Measurements from ENCODE around the gene TAPT1. TPM values are rescaled to one million over a fixed set of nuclear protein-coding genes. Genes with fewer than 3 reads are reported as not detected.
"Not testable (repeated sequence)": the region's sequence is repeated elsewhere in the genome, so short reads cannot be mapped to it uniquely, and the experiment has no call there.

TAPT1 gene
- total RNA-seq, 1 donor from 2014 or later = 25.3 TPM

DNA sequence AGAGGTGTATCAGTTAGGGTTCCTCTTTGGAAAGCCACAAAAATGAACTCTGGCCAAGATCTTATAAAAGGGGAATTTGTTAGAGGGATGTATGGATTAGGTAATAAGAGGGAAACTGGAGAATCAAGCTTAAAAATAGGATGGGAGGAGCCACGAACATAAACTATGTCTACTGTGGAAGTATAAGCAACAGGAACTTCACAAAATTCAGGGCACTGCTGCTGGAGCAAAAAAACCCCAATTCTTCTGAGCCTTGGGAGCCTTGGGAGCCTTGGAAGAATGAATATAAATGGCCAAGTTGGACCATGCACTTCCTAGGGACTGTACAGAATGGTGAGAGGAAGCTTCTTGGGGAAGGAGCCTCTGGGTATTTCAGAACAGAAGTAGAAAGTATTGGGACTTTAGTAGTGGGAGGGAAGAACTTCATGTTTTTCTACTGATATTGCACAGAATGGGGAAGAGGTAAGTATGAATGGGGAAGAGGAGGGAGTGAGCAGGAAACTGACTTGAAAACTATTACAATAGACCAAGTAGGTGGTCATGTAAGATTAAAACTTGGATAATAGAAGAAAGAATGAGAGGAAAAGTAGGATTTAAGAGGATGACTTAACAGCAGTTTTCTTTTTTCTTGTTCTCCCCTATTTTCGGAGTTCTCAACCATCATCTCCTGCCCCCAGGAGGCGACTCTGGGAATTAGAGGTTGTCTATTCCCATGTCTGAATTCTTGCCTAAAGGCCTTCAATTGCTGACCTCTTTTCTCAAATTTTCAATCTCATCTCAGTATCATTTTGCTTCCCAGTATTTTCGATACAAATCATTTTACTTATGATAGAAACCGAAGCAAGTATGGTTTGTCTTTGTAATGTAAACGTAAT is 44.4 kb upstream of the TAPT1 start:
- Histone ChIP-seq H3K9me3 (ENCODE audit: insufficient read depth, low read depth, low read length) (no peaks in the 10 kb centered on the region), H3K4me2 (ENCODE audit: low read length) (peak overlapping the region; percentile 61), H3K27ac (ENCODE audit: low read depth, low read length) (peak overlapping the region; percentile 51), H3K4me1 (ENCODE audit: insufficient read depth, low read length) (peaks cover 12% of the 10 kb centered on the region), H2AFZ (ENCODE audit: low read depth, low read length) (no peak overlapping the region), H3K27me3 (ENCODE audit: insufficient read depth, low read length) (no peaks in the 10 kb centered on the region), H4K20me1 (ENCODE audit: insufficient read depth, low read length) (no peaks in the 10 kb centered on the region), H3K36me3 (ENCODE audit: insufficient read depth, low read length) (no peaks in the 10 kb centered on the region), H3K4me3 (ENCODE audit: insufficient read depth, low read depth, low read length) (no peak overlapping the region), H3K9ac (ENCODE audit: low read length) (peak overlapping the region; percentile 0), H3K79me2 (ENCODE audit: insufficient read depth, low read length) (no peaks in the 10 kb centered on the region)
- DNase-seq (ENCODE audit: low read depth) = no peak
- H3K36me3 Mint-ChIP-seq (ENCODE audit: low read depth, unreplicated experiment) = no peaks in the 10 kb centered on the region
- peak overlapping the region; percentile 88 for H3K27ac Mint-ChIP-seq (ENCODE audit: unreplicated experiment)
- H3K9me3 Mint-ChIP-seq (ENCODE audit: unreplicated experiment) = peaks cover 2% of the 10 kb centered on the region
- no peaks in the 10 kb centered on the region for H3K27me3 Mint-ChIP-seq (ENCODE audit: low read depth, unreplicated experiment)
- H3K4me1 Mint-ChIP-seq (ENCODE audit: low read depth, unreplicated experiment) = peaks cover 10% of the 10 kb centered on the region
- H3K4me3 Mint-ChIP-seq (ENCODE audit: unreplicated experiment) = no peak overlapping the region
- no peak for TF ChIP-seq EZH2 (IDR thresholded peaks at IDR 0.05; ENCODE audit: insufficient read depth, low read length)
- TF ChIP-seq, protein P1, sequence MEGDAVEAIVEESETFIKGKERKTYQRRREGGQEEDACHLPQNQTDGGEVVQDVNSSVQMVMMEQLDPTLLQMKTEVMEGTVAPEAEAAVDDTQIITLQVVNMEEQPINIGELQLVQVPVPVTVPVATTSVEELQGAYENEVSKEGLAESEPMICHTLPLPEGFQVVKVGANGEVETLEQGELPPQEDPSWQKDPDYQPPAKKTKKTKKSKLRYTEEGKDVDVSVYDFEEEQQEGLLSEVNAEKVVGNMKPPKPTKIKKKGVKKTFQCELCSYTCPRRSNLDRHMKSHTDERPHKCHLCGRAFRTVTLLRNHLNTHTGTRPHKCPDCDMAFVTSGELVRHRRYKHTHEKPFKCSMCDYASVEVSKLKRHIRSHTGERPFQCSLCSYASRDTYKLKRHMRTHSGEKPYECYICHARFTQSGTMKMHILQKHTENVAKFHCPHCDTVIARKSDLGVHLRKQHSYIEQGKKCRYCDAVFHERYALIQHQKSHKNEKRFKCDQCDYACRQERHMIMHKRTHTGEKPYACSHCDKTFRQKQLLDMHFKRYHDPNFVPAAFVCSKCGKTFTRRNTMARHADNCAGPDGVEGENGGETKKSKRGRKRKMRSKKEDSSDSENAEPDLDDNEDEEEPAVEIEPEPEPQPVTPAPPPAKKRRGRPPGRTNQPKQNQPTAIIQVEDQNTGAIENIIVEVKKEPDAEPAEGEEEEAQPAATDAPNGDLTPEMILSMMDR (IDR thresholded peaks at IDR 0.05; ENCODE audit: insufficient read depth, low read depth, low read length) = no peak
- FAIRE-seq = no peak

DNA sequence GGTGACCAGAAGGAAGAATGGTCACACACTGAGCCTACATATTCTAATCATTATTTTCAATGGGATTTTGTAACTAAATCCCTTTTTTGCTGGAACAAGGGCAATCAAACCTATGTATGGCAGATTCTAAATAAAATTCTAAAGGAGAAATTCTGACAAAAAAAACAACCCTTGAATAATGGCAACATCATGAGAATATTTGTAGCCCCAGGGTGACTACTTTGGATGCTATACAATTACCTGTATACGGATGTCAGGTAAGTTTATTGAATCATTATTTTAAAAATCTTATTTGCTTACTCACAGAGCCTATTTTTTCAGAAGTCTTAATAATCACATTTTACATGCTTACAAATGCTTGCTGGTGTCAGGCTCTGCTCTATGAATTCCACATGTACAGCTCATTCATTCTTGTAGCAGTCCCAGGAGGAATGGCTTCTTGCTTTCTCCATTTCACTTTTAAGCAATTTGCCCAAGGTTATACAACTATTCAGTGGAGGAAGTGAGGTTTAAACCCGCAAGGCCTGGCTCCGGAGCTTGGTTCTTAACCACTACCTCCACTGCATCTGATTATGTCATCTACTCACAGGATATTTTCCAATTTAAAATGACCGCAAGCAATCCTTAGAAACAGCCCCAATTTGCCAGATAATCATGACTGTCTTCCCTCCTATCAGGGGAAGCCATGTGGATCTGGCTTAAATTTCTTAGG is 43.6 kb upstream of the TAPT1 start:
- H3K4me3 Mint-ChIP-seq (ENCODE audit: unreplicated experiment); H3K4me3 ChIP-seq (ENCODE audit: insufficient read depth, low read depth, low read length); H4K20me1 ChIP-seq (ENCODE audit: insufficient read depth, low read length); H3K9me3 ChIP-seq (ENCODE audit: insufficient read depth, low read depth, low read length); H3K27me3 ChIP-seq (ENCODE audit: insufficient read depth, low read length); H2AFZ ChIP-seq (ENCODE audit: low read depth, low read length); H3K36me3 ChIP-seq (ENCODE audit: insufficient read depth, low read length); H3K36me3 Mint-ChIP-seq (ENCODE audit: low read depth, unreplicated experiment); H3K79me2 ChIP-seq (ENCODE audit: insufficient read depth, low read length); H3K9me3 Mint-ChIP-seq (ENCODE audit: unreplicated experiment); H3K27me3 Mint-ChIP-seq (ENCODE audit: low read depth, unreplicated experiment): not testable (repeated sequence)
- FAIRE-seq = peak; percentile 91
- H3K4me1 ChIP-seq (ENCODE audit: insufficient read depth, low read length) = peaks cover 12% of the 10 kb centered on the region
- H3K4me1 Mint-ChIP-seq (ENCODE audit: low read depth, unreplicated experiment) = peaks cover 10% of the 10 kb centered on the region
- DNase-seq (ENCODE audit: low read depth) = peak; percentile 97
- peak overlapping the region; percentile 0 for H3K9ac ChIP-seq (ENCODE audit: low read length)
- peak overlapping the region; percentile 88 for H3K27ac Mint-ChIP-seq (ENCODE audit: unreplicated experiment)
- H3K27ac ChIP-seq (ENCODE audit: low read depth, low read length) = peak overlapping the region; percentile 51
- H3K4me2 ChIP-seq (ENCODE audit: low read length) = peak overlapping the region; percentile 61

DNA sequence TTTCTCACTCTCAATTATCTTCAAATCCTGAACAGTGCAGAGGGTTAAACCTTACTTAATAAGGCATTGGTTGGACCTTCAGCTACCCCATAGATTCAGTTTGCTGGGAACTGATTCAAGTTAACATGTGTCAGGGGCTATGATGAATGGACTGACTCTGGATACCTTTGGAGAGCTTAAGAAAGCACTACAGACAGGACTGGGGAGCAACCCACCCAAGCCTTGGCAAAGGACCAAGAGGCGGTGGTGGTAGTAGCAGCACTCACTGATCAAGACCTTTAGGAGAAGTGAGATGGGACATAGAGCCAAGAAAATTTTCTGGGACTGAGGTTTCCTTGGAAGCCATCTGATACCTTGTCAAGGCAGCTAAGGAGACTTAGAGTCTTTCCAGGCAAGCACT is 43.0 kb upstream of the TAPT1 start:
- no peaks in the 10 kb centered on the region for H3K9me3 ChIP-seq (ENCODE audit: insufficient read depth, low read depth, low read length)
- Mint-ChIP-seq H3K4me3 (ENCODE audit: unreplicated experiment) (no peak overlapping the region), H3K4me1 (ENCODE audit: low read depth, unreplicated experiment) (peaks cover 10% of the 10 kb centered on the region), H3K27ac (ENCODE audit: unreplicated experiment) (no peak overlapping the region), H3K36me3 (ENCODE audit: low read depth, unreplicated experiment) (no peaks in the 10 kb centered on the region), H3K9me3 (ENCODE audit: unreplicated experiment) (no peaks in the 10 kb centered on the region), H3K27me3 (ENCODE audit: low read depth, unreplicated experiment) (no peaks in the 10 kb centered on the region)
- H3K4me2 ChIP-seq (ENCODE audit: low read length) = peak overlapping the region; percentile 9
- no peaks in the 10 kb centered on the region for H3K36me3 ChIP-seq (ENCODE audit: insufficient read depth, low read length)
- DNase-seq (ENCODE audit: low read depth) (peak; percentile 23), FAIRE-seq (no peak)
- H3K9ac ChIP-seq (ENCODE audit: low read length) = no peak overlapping the region
- H4K20me1 ChIP-seq (ENCODE audit: insufficient read depth, low read length) = no peaks in the 10 kb centered on the region
- H3K27ac ChIP-seq (ENCODE audit: low read depth, low read length) = peak overlapping the region; percentile 42
- no peak overlapping the region for H3K4me3 ChIP-seq (ENCODE audit: insufficient read depth, low read depth, low read length)
- H3K4me1 ChIP-seq (ENCODE audit: insufficient read depth, low read length) = peaks cover 12% of the 10 kb centered on the region
- no peaks in the 10 kb centered on the region for H3K79me2 ChIP-seq (ENCODE audit: insufficient read depth, low read length)
- TF ChIP-seq, protein P1 (IDR thresholded peaks at IDR 0.05; ENCODE audit: insufficient read depth, low read depth, low read length) = no peak
- TF ChIP-seq EZH2 (IDR thresholded peaks at IDR 0.05; ENCODE audit: insufficient read depth, low read length) = no peak
- H2AFZ ChIP-seq (ENCODE audit: low read depth, low read length) = no peak overlapping the region
- no peaks in the 10 kb centered on the region for H3K27me3 ChIP-seq (ENCODE audit: insufficient read depth, low read length)
